ENCODE data around the gene PRKCG. TPM values are rescaled to one million over a fixed set of nuclear protein-coding genes. Genes with fewer than 3 reads are reported as not detected.
A peak's percentile ranks its signal among the peaks of the same experiment; 100 is the strongest.

Gene PRKCG
- total RNA-seq, 4 donors from 2014 or later = not detected

- intact Hi-C loops (cut with DNase I; ENCODE audit: low total_unique reads) (no loop called here), in situ Hi-C loops (cut with MboI; ENCODE audit: low sequenced_read_pairs in 4 of 4) (no loop called here)
- peaks cover 4 to 16% of the 10 kb centered on the region in 2 donors for H3K4me1 ChIP-seq
- peak overlapping the region; percentile 75 to 92 (median 85) for H3K27ac ChIP-seq
- no peaks in the 10 kb centered on the region for H3K9me3 ChIP-seq
- peak; percentile 15 to 54 for DNase-seq
- ATAC-seq = peak; percentile 22 to 37
- H3K36me3 ChIP-seq = no peaks in the 10 kb centered on the region
- peak overlapping the region; percentile 42 to 70 (median 55) for H3K4me3 ChIP-seq
- TF ChIP-seq POLR2A (IDR thresholded peaks at IDR 0.05) (no peak), CTCF (IDR thresholded peaks at IDR 0.05 in 4 of 5, conservative IDR thresholded peaks at IDR 0.05 in 1 of 5) (no peak)
- peaks cover 6 to 34% (median 23%) of the 10 kb centered on the region in 3 donors for H3K27me3 ChIP-seq
Measured at GRCh38 chr19:53865918-53866864, 15.8 kb upstream of the PRKCG start.

DNA sequence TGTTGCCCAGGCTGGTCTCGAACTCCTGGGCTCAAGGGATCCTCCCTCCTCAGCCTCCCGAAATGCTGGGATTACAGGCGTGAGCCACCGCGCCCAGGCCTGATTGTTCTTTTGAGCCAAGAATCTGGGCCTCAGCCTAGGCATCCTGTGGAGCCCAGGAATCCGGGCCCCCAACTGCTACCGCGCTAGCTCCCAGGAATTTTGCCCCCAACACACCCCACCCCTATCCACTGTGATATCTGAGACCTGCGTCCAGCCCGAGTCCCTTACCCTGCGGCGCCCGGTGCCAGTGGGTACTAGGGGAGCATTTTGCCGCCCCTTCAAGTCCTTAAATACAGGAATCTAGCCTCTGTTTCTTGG lies 15.2 kb upstream of the PRKCG start:
- Histone ChIP-seq H3K4me1 (peaks cover 4 to 16% of the 10 kb centered on the region in 2 donors), H3K27ac (peak overlapping the region; percentile 75 to 92 (median 85)), H3K27me3 (peaks cover 6 to 34% (median 23%) of the 10 kb centered on the region in 3 donors), H3K36me3 (no peaks in the 10 kb centered on the region), H3K9me3 (no peaks in the 10 kb centered on the region), H3K4me3 (peak overlapping the region; percentile 42 to 70 (median 55))
- no peak for DNase-seq
- intact Hi-C loops (cut with DNase I; ENCODE audit: low total_unique reads) = loop anchor here (1.0 kb wide), 1 partner anchor 12 kb away; no protein-coding TSS in a partner anchor
- in situ Hi-C loops (cut with MboI; ENCODE audit: low sequenced_read_pairs in 4 of 4) = no loop called here
- no peak for TF ChIP-seq POLR2A (IDR thresholded peaks at IDR 0.05)
- TF ChIP-seq CTCF (IDR thresholded peaks at IDR 0.05 in 4 of 5, conservative IDR thresholded peaks at IDR 0.05 in 1 of 5) = no peak
- no peak for ATAC-seq

DNA sequence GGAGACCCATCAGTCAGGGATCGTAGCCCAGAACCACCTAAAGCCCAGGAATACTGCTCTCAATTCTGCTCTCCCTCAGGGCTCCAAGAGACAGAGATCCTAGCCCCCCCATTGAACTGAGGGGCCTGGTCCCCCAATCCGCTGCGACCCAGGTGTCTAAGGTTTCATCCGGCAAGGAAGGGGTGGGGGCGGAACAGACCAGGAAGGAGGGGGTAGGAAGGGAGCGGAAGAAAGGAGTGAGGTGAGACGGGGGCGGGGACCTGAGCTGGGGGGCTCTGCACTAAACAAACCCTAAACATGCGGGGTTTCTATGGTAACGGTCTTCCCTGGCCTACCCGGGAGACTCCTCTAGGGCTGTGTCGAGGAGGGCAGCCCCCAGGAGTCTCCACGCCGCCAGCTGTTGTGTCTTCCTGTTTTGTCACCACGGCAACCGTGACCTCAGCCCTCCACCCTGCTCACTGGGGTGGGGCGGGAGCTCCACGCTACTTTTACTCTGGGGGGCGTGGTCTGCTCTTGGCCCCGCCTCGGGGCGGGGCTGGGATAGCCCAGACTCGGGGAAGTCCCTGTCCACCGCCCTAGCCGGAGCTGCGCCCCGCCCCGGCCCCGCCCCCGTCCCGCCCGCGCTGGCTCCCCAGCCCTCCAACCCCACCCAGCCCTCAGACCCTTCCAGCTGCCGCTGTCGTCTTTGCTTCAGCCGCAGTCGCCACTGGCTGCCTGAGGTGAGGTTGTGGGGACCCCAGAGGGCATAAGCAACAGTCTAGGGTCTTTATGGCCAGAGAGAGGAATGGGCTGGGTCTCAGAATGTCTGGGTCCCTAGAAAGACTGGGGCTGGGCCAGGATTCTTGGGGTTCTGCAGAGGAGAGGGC lies 14.5 kb upstream of the PRKCG start, which contains the start of gene MYADM:
Gene MYADM, plus strand, starts transcription at position 659 of the 866 bp plus-strand sequence. CDS start 5,647 bp downstream, outside the sequence.
- peak; percentile 87 to 93 for DNase-seq
- Histone ChIP-seq H3K4me1 (peaks cover 4 to 16% of the 10 kb centered on the region in 2 donors), H3K4me3 (peak within 1 kb of the TSS; percentile 64 to 70 (median 67)), H3K9me3 (no peaks in the 10 kb centered on the region), H3K36me3 (no peaks in the 10 kb centered on the region), H3K27ac (peak within 1 kb of the TSS; percentile 83 to 92 (median 86)), H3K27me3 (peaks cover 6 to 34% (median 23%) of the 10 kb centered on the region in 3 donors)
- intact Hi-C loops (cut with DNase I; ENCODE audit: low total_unique reads) (loop anchor here (1.0 kb wide), 1 partner anchor 12 kb away; no protein-coding TSS in a partner anchor), in situ Hi-C loops (cut with MboI; ENCODE audit: low sequenced_read_pairs in 4 of 4) (no loop called here)
- TF ChIP-seq POLR2A (IDR thresholded peaks at IDR 0.05) = peak; percentile 49 to 65
- TF ChIP-seq CTCF (IDR thresholded peaks at IDR 0.05 in 4 of 5, conservative IDR thresholded peaks at IDR 0.05 in 1 of 5) = no peak
- peak; percentile 68 to 79 for ATAC-seq

DNA sequence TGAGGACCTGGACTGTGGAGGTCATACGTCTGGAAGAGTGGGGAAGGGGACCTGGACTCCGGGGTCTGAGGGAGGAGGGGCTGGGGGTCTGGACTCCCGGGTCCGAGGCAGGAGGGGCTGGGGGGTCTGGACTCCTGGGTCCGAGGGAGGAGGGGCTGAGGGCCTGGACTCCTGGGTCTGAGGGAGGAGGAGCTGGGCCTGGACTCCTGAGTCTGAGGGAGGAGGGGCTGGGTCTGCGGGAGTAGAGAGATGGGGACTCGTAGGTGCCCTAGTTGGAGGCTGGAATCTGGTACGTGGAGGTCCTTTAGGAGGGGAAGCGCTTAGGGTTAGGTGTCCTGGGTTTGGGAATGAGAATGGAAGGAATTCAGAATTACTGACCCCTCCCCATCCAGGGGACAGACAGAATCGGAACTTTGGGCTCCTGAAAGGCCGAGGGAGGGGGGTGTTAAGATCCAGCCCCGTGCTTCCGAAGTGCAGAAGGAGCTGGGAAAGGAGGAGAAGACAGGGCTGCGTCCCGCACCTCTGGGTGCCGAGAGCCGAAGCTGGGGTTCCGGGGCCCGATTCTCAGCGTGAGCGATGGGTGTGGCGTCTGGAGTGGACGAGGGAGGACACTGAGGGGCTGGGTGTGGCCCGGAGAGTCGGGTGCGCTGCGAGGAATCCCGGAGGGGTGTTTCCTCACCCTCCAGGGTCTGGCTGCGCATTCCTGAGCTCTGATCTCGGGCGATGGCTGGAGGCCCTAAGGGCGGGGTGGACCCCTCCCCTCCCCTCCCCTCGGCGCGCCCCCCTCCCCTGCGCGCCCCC lies 13.7 kb upstream of the PRKCG start:
- no peaks in the 10 kb centered on the region for H3K36me3 ChIP-seq
- in situ Hi-C loops (cut with MboI; ENCODE audit: low sequenced_read_pairs in 4 of 4) = no loop called here
- no peaks in the 10 kb centered on the region for H3K9me3 ChIP-seq
- TF ChIP-seq CTCF (IDR thresholded peaks at IDR 0.05 in 4 of 5, conservative IDR thresholded peaks at IDR 0.05 in 1 of 5) (no peak), POLR2A (IDR thresholded peaks at IDR 0.05) (no peak)
- DNase-seq (no peak), ATAC-seq (no peak)
- H3K4me1 ChIP-seq = peaks cover 4 to 16% of the 10 kb centered on the region in 2 donors
- H3K4me3 ChIP-seq = peak overlapping the region; percentile 64 to 70 (median 67)
- intact Hi-C loops (cut with DNase I; ENCODE audit: low total_unique reads) = no loop called here
- peaks cover 6 to 34% (median 23%) of the 10 kb centered on the region in 3 donors for H3K27me3 ChIP-seq
- H3K27ac ChIP-seq = peak overlapping the region; percentile 83 to 92 (median 86)
